ENCODE data around the gene FGFRL1. TPM values are rescaled to one million over a fixed set of nuclear protein-coding genes. Genes with fewer than 3 reads are reported as not detected.
"Not testable (repeated sequence)": the region's sequence is repeated elsewhere in the genome, so short reads cannot be mapped to it uniquely, and the experiment has no call there.

FGFRL1 gene
- total RNA-seq, 1 experiment from 2014 or later, result 62.9 TPM

DNA sequence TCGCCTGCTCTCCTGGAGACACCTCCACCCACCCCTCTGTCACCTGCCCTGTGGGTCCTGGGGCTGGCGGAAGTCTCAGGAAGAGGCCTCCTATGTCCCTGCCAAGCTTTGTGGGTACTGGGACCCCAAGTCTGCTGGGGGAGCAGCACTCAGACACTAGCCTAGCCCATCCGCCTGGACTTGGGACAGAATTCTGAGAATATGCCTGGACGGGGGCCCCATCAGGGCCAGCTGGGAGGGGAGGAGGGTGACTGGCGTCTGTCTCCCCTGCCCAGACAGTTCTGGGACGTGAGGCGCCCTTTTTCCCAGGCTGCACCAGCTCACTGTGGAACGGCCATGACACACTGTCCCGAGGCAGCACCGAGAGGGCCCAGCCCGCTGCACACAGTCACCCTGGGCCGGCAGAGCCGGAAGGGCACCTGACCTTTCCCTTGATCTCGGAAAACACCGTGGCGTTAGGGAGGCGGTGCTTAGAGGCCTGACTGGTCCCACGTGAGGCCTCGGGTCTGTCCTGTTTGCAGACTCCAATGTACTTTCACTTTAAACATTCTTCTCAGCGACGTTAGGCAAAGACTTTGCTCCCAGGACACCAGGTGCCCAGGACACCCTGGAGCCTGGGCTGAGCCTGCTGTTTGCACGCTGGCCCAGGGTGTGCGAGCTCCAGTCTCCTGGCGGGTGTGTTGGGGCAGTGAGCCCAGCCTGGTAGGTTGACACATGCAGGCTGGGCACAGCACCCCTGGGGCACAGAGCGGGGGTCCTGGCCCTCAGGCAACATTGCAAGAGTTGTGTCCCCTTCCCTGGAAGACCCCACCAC, 18.9 kb upstream of the FGFRL1 start:
- DNase-seq (ENCODE audit: low read depth), result no peak

DNA sequence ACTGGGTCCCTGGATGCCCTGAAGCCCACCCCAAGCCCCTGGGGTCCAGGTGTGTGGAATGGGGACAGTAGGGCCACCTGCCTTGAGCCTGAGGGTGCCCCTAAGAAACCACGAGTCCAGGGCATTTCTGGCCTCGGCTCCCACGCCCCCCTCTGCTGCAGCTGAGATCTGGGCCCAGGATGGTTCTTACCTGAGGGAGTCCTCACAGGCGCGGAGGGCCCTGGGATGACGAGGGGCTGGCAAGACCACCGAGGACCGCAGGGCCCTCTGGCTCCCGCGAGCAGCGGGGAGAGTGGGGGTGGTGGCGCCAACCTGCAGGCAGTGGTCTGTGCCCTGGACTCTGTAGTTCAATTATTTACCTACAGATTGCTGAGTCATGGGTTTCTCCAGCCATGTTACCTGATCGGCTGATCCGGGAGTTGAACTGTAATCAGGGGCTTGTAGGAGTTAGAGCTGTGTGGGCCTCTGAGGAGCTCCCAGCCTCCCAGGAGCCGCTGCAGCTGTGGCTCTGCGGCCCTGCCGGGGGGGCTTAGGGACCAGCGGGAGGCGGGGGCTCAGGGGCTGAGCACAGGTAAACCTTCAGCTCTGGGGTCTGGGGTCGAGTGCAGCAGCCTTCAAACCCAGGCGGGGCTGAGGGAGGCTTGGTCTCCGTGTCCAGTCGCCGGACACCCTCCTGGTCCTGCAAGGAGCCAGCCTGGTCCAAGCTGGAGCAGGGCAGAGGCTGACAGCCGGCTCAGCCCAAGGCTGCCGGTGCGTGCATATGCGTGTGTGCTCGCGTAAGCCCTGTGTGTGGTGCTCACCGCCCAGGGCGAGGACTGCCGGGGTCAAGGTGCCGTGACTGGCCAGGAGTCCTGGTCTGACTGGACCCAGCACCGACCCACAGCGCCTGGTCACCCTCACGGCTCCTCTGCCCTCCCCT, 18.1 kb upstream of the FGFRL1 start, which contains the start of gene SLC26A1:
SLC26A1 (minus strand) TSS at position 294 of the 919 bp plus-strand sequence. CDS start 1,701 bp downstream, outside the sequence.
- no peak for DNase-seq (ENCODE audit: low read depth)

DNA sequence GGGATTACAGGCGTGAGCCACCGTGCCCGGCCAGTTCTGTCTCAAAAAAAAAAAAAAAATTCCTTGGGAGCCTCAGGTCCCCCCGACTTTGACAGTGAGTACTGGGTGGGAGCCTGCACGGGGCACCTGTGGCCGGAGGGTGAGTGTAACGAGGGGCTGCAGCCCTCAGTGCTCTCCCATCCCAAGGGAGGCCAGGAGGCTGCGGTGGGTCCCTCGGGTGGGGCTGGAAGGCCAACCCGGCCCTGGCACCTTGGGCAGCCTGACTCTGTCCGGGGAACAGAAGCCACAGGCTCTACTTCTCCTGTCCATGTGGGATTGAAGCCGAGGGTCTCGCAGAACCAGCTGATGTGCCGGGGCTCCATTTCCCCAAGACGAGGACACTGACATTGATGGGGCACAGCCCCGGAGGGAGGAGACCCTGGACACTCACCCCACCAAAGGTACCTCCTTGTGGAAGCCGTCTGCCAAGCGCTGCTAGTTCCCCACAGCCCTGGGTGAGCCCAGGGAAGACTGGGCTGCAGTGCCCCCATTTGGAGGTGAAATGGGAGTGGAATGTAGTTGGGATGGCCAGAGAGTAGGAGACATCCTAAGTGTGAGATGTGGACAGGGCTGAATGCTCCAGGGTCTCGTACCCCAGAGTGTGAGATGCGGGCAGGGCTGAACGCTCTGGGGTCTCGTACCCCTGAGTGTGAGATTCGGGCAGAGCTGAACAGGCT, 16.0 kb upstream of the FGFRL1 start:
- no peak for DNase-seq (ENCODE audit: low read depth)

DNA sequence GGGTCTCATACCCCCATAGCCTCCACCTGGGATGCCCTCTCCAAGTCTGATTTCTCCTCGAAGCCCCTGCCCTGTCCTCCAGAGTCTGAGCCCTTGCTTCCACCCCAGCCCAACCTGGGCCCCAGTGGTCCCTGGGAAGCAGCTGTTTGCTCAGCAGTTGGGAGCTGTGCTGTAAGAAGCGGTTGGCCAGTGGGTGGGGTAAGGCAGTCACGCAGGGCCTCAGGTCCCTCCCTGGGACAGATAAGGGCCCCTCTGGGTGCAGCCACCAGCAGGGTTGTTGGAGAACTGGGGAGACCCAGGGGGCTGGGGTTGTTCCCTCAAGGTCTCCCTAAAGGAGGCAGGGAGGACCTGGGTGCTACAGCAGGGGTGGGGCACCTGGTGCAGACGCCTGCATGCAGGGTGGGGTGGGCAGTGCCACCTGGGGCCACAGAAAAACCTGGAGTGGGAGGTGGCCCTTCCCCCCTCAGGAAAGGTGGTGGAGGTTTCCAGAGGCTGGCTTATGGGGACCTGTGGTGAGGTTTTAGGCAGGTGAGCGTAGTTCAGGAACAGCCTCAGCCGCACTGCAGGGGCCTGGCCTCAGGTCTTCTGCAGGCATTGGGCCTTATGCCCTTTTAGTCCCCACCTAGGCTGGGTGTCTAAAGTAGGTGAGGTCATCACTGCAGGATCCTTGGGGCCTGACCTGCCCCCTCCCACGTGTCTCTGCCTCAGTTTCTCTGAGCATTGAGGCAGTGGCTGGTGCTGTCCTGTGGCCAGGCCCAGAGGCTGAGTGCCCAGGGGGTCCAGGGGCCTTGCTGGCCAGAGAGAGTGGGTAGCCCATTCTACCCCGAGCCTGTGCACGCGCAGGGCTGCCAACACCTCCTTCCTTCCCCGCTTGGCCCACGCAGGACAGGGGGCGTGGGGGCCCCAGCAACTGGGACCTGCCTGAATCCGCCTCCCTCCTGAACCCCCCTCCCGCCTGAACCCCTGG, 15.1 kb upstream of the FGFRL1 start:
- DNase-seq (ENCODE audit: low read depth), result no peak

DNA sequence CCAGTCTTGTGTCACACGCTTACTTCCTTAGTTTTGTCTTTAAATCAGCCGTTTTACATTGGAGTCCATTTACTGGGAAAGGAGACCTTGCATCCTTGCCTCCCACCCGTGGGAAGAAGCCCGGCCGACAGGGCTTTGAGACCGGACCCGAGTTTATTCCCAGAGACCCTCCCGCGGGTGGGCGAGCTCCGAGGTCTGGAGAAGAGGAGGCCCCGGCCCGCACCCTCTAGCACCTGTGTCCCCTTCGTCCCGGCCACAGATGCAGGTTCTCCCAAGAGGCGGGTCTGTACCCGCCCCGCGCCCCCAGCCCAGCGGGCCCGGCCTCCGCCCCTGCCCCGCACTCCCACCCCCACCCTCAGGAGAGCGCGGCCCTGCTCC, 14.4 kb upstream of the FGFRL1 start:
- no peak for DNase-seq (ENCODE audit: low read depth)

DNA sequence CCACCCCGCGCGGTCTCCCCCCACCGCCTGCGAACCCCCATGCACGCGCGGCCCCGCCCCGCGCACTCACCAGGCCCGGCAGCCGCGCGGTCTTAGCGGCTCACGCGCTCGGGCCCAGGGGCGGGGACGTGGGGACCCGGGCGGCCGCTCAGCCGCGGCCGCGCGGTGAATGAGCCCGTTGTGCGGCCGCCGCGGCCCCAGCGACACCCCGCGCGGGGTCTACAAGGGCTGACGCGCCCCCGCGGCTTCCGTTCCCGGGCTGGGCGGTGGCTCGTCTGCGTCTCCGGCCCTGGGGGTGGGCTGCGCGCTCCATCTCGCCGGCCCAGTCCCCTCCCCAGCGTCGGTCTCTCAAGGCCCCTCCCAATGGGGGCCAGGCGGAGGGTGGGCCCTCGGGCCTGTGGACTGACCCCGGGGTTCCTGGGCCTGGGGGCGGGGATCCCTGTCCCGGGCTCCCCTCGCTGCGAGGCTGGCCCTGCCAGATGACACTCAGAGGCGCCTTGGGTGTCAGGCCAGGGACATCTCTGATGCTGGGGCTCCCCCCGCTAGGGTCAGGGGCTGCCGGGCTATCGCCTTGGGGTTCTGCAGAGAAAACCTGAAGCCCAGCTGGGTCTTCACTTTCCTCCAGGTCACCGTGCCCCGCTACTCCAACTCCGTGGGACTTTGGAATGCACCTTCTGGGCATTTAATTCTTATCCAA, 13.9 kb upstream of the FGFRL1 start:
- no peak for DNase-seq (ENCODE audit: low read depth)

- no peak for DNase-seq (ENCODE audit: low read depth)
Measured at GRCh38 chr4:998096-998691, 13.2 kb upstream of the FGFRL1 start.

DNA sequence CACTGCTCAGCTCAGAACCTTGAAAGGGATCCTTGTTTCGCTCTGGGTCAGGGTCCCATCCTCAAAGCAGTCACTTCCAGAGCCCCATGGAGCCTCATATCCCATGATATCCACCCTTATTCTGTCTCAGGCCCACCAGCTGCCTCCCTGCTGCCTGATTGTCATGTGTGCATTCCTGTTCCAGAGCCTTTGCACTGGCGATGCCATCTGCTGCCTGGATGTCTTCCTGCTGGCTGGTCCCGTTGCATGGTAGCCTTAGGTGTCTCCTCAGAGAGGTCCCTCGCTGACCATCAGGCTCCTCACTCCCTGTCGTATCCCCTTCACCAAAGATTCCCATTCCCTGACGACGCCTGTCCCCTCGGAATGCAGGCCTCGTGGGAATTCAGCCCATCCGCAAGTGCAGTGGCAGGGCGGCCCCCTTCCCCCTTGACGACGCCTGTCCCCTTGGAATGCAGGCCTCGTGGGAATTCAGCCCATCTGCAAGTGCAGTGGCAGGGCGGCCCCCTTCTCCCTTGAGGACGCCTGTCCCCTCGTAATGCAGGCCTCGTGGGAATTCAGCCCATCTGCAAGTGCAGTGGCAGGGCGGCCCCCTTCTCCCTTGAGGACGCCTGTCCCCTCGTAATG, 12.1 kb upstream of the FGFRL1 start:
- not testable (repeated sequence) for DNase-seq (ENCODE audit: low read depth)

DNA sequence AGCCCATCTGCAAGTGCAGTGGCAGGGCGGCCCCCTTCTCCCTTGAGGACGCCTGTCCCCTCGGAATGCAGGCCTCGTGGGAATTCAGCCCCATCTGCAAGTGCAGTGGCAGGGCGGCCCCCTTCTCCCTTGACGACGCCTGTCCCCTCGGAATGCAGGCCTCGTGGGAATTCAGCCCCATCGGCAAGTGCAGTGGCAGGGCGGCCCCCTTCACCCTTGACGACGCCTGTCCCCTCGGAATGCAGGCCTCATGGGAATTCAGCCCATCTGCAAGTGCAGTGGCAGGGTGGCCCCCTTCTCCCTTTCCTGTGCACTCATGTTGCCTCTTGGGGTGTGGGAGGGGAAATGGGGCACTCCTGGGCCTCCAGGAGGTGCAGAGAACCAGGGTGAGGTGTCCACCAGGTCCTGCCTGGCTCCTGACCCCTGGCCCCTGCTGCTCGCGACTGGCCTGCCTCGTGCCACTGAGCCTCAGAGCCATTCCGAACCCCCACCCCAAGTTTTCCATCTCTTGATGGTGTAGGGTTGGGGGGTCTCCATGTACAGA, 11.5 kb upstream of the FGFRL1 start:
- no peak for DNase-seq (ENCODE audit: low read depth)

DNA sequence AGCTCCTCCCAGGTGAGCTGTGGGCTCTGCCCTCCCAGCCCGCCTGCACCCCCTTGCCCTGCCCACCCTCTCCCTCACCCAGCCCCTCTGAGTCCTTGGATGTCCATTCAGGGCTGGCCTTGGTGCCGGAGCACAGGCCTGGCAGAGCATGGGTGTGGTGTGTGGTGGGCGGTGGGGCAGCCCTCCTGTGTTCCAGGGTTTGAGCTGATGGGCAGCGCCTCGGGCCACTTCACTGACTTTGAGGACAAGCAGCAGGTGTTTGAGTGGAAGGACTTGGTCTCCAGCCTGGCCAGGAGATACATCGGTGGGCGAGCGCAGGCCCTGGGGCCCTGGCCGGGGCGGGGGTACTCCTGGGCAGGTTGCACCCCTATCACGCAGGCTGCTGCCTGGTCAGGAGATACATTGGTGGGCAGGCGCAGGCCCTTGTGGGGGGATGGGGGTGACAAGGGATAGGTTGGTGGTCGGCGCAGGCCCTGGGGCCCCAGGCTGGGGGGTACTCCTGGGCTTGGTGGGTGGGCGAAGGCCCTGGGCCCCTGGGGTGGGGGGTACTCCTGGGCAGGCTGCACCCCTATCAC, 10.7 kb upstream of the FGFRL1 start:
- DNase-seq (ENCODE audit: low read depth), result no peak

GRCh38 chr4:1001561-1002130, 9.8 kb upstream of the FGFRL1 start:
- DNase-seq (ENCODE audit: low read depth), result no peak

DNA sequence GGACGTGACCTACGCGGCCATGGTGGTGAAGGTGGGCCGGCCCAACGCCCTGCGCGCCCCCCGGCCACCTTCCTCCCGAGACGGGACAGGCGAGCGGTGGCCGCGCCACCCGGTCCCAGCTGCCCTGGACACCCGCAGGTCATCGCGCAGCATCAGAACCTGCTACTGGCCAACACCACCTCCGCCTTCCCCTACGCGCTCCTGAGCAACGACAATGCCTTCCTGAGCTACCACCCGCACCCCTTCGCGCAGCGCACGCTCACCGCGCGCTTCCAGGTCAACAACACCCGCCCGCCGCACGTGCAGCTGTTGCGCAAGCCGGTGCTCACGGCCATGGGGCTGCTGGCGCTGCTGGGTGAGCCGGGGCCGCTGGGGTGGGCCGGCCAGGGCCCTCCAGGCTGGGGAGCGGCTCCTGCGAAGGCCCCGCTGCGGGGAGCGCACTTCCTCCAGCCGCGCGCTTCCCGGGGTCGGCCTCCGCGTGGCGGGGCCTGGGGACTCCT, 9.2 kb upstream of the FGFRL1 start:
- DNase-seq (ENCODE audit: low read depth), result no peak

DNA sequence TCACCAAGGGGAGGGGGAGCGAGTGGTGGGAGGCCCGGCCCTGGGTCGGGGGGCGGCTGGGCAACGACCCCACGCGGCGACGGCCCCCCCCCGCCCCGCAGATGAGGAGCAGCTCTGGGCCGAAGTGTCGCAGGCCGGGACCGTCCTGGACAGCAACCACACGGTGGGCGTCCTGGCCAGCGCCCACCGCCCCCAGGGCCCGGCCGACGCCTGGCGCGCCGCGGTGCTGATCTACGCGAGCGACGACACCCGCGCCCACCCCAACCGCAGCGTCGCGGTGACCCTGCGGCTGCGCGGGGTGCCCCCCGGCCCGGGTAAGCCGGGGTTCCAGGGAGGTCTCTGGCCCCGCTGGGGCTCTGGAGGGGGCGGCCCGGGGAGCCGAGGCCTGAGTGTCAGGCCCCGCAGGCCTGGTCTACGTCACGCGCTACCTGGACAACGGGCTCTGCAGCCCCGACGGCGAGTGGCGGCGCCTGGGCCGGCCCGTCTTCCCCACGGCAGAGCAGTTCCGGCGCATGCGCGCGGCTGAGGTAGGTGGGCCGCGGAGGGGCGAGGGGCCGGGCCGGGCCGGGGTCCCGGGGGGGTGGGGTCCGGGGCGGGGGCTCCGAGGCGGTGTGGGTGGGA, 8.7 kb upstream of the FGFRL1 start:
- no peak for DNase-seq (ENCODE audit: low read depth)

DNA sequence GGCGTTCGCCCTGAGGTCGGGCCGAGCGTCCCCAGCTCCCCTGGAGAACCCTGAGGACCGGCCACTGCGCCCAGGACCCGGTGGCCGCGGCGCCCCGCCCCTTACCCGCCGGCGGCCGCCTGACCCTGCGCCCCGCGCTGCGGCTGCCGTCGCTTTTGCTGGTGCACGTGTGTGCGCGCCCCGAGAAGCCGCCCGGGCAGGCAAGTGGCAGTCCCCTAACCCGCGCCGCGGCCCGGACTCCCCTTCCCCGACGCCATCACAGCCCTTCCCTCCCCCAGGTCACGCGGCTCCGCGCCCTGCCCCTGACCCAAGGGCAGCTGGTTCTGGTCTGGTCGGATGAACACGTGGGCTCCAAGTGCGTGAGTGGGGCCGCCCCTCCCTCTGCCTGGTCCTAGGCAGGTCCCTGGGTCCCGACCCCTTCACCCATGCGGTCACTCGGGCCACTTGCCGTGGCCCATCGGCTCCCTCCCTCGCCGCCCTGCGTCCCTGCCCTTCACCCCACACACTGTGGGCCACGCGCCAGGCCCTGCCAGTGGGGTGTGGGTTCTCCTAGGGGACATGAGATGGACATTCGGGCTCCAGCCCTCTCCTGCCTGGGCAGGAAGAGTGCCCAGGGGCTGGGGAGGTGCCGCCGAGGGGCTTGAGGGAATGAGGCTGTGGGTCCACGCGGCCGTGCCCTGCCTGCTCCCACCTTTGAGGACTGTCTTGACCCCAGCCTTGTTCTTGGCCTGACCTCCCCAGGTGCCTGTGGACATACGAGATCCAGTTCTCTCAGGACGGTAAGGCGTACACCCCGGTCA, 8.0 kb upstream of the FGFRL1 start:
- no peak for DNase-seq (ENCODE audit: low read depth)

DNA sequence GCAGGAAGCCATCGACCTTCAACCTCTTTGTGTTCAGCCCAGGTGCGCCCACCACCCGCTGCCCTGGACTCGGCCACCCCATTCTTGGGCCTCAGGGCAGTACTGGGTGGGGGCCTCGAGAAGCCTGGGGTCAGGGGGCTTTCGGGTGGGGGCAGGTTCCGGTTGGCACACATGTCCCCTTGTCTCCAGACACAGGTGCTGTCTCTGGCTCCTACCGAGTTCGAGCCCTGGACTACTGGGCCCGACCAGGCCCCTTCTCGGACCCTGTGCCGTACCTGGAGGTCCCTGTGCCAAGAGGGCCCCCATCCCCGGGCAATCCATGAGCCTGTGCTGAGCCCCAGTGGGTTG, 7.4 kb upstream of the FGFRL1 start:
- DNase-seq (ENCODE audit: low read depth), result no peak

Measured in HT1080 (cell line).